Stimulated activated CD8-positive, alpha-beta memory T cell treated with anti-CD3 and anti-CD28 coated beads, Interleukin-2, amount 100 ng/mL, for 1 hour (primary cell): ENCODE data around the gene MCM3.

Experiments used
- DNase-seq, 2 donors: peaks; one replicate each; pipeline ENCODE4 v3.0.0-alpha.2; 2020; ENCODE audit warnings: low read depth in 2 of 2

Gene MCM3

DNA sequence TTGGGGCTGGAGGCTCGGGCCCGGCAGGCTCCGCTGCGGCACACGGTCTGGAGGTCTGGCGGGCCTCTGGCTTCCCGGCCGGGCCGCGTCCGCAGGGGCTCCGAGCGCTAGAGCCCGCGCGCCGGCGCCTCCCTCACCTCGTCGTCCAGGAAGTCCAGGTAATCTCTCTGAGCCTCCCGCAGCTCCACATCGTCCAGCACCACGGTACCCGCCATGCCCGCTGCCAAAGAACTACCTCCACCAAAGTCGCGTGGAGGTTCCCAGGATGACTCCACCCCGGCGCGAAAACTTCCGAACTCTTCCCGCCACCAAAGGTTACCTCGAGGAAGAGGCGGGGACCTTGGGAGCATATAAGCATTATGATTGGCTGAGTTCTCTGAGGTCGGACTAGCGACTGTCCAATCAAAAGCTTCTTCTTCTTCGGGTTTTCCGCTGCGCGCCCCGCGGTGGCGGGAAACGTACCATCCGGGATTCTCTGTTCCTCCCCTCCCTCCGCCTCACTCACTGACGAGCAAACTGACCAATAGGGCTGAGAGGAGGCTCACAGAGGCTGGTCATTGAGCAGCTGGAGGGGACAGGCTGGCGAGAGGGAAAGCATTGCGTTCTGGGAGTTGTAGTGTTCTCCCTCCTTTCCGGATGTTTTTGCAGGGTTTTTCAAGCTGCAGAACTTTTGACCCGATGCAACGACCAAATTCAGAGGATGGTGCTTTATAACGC lies at the start of gene MCM3:
MCM3 (minus strand) TSS at position 283 of the 717 bp plus-strand sequence; CDS start at position 215, 68 bp downstream.
- peak; percentile 87 to 89 for DNase-seq

DNA sequence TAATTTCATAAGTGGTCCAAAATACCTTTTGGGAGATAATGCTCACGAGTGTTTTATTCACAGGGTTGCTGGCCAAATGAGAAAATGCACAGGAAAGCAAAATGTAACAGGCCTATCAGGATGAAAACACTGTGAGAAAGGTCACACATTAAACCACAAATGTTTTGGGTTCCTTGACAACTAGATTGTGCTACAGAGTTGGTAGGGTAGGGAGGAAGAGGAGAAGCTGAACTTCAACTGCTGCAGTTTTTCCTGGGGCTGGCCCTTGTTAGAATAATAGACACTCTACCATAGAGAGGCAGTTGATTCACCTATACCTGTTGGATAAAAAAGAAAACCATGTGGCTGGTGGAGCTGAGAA lies 49.3 kb upstream of the MCM3 start:
- no peak for DNase-seq

GRCh38 chr6:52331793-52332457 lies 47.4 kb upstream of the MCM3 start:
- DNase-seq, result no peak

DNA sequence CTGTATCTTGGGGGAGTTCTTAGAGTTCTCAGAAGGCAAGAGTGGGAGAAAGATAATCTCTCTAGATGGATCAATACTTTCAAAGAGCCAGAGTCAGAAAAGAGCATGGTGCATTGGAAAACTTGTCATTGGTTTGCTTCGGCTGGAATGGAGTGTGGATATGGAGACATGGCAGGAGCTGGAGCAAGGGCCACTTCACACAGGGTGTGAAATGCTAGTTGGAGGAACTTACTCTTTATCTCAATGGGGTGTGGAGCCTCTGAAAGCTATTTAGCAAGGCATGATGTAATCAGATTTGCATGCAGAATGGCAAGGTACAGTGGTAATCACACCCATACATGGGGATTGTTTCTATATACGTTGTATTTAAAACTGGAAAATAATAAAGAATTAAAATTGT lies 45.9 kb upstream of the MCM3 start:
- DNase-seq, result no peak

DNA sequence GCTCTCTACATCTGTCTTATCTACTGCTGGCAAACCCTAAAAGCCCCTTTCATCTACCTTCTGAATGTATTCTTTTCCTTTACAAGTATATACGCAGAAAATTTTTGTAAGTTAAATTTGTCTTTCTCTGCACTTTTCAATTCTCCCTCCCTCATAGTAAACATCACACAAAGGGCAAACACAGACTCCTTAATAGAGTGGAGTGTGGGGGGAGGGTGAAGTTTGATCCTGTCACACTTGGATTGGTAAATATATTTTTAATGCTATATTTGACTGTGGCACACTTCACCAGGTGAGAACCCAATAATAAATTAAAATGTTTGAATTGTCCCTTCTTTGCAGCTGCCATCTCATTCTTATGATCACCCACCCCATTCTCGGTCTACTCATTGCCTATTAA lies 44.2 kb upstream of the MCM3 start:
- DNase-seq, result no peak

DNA sequence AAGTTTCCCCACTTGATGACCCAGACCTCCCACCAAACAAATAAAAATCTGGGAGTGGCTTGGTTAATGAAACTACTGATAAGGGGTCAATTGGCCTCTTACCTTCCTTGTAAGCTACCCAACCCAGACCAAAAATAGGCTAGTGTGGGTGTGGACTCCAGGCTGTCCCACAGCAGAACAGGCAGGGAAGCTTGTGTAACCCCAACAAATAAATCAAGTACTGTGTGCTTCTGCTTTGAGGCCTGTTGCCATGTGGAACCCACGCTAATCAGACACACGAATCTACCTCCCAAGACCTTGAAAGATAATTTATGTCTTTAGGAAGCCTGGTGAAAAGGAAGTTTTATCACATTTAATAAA lies 43.7 kb upstream of the MCM3 start:
- DNase-seq, result no peak

DNA sequence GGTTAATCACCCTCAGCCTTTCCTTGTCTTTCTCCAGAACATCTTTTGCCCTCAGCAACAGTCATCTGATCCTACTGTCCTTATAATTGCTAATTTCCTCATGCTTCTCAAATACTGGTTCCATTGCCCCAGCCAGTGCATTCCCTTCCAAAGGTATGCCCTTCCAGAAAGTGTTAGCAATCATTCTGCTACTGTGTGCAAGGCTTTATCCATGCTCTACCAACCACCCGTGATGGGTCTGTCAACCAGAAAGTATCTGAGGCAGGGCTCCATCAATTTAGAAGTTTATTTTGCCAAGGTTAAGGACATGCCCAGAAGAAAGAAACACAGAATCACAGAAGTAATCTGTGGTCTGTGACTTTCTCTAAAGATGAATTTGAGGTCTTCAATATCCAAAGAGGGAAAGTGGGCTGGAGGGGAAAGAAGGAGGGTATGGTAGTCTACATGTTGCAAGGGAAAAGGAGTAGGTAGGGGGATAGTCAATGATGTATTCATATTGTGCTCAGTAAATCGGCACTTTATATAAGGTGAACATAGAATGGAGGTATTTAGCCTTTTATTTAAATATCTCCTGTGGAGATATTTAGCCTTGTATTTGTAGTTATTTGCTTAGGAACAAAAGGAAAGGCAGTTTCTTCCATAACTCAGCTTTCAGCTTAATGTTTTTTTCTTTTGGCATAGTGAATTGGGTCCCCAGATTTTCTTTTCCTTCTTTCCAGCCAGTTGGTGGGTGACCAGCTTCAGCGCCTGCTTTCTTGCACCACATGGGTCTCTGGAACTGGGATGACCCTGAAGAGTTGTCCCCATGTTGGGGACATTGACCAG lies 42.2 kb upstream of the MCM3 start:
- DNase-seq, result no peak

- no peak for DNase-seq
Observed at GRCh38 chr6:52325695-52326471, 41.3 kb upstream of the MCM3 start.

DNA sequence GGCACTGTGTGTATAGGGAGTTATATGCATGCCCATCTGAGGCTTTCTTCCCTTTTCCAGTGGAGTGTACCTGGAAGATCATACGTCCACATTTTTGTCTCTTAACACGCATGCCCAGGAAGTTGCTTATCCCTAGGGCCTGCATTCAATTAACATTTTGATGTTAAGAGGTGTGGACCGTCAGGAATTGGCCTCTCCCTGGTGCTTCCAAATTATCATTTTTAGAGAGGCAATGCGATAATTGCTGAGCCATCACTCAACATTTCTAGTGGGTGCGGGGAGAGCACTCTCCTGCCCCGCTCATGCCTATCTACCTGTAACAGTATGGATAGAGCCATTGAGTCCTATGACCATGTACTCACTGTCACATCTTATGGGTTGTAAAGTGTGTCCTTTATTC lies 39.6 kb upstream of the MCM3 start:
- no peak for DNase-seq

DNA sequence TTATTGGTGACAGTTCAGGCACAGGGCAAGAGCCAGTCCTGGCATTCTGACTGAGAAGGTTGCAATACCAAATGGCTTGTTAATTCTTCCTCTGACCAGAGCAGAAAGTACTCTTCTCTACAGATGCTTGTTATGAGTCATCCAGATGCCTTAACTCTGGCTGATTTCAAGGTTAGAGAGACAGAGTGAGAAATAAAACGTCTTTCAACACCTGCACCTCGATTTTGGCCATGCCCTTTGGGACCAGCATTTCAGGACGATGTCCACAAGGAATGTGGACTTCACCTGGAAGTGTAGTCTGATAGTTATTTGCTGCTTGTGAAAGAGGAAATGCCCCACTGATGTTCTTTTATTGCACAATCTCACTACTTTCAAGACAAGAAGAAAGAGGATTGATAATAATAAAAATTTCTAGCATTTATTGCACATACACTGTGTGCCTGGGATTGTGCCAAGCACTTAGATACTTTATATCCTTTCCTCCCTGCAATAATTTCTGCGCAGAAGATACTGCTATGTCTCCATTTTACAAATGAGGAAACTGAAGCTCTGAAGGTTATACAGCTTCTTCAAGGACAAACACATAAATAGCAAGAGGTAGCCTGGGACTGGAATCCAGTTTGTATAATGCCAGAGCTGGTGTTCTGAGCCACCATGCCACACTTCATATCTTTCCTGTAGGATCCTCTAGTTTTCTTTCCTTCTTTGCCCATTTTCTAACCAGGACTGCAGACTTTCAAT lies 33.5 kb upstream of the MCM3 start:
- DNase-seq, result no peak

DNA sequence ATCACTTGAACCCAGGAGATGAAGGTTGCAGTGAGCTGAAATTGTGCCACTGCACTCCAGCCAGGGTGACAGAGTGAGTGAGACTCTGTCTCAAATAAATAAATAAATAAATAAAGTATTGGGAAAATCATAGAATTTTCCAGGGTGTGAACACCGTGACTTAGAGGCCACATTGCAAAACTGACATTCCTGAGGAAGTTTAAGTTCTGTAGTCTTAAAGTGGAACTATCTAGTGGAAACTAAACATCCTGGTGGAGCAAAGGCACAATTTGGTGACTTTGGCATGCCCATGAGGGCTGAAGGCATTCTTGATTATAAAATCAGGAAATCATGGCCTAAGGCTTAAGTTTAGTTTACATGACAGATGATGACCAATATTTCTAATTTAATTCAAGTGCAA lies 32.7 kb upstream of the MCM3 start:
- DNase-seq, result no peak

GRCh38 chr6:52314752-52315151 lies 30.2 kb upstream of the MCM3 start:
- no peak for DNase-seq

DNA sequence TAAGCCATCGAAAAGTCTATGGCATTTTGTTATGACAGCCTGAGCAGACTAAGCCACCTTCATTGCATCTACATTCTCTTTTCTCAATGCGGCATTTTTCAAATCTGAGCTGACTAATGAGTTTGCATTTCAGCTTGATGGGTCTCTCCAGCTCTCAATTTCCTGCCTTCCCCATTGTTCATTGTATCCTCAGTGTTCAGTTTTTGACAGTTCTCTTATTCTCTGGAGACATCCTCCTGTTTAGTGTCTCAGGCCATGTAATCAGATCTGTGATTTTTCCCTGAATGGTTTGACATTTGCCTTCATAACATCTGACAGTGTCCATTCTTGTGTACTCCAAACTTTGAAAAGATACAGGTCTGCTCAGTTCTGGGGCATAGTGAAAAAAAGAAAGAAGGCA lies 27.9 kb upstream of the MCM3 start:
- DNase-seq, result no peak

GRCh38 chr6:52310932-52311331 lies 26.4 kb upstream of the MCM3 start:
- no peak for DNase-seq

DNA sequence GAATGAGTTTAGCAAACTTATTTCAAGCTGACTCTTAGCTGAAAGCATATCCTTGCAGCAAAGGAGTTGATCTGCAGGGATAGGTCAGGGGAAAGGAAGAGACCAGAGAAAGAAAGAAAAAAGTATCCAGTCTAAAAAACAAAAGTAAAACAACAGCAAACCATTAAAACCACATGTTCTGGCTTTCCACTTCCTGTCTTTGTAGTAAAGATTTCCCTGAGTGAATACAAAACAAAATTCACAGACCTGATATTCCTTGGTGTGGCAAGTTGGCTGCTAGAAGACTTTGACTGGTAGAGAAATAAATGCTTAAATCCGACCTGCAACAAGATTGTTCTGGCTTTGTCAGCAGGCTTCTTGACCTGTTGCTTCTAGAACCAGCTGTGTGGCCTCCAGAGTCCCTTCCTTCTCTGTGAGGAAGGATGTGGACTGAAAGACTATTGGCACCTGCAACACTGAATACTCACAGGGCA lies 23.4 kb upstream of the MCM3 start:
- DNase-seq, result no peak

- no peak for DNase-seq
Observed at GRCh38 chr6:52306972-52307870, 22.7 kb upstream of the MCM3 start.

- DNase-seq, result no peak
Observed at GRCh38 chr6:52305948-52306767, 21.6 kb upstream of the MCM3 start.

- no peak for DNase-seq
Observed at GRCh38 chr6:52305411-52305810, 20.9 kb upstream of the MCM3 start.

DNA sequence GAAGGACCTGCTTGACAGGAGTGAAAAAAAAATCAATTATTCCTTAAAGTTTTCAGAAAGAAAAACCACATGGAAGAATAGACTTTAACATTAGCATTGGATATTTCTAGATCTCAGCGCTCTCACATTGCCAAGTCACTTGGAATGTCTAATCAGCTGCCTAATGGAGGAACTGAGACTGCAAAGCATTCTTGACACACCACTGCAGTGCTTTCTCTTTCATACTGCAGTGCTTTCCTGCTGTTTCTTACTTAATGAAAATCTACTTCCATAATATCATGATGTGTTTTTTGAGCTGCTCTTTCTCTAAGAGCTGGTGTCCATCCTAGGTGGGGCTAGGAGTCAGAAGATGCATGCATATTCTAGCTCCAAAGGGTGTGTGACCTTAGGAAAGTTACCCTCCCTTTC lies 20.4 kb upstream of the MCM3 start:
- DNase-seq, result no peak
